ENCODE results near the gene NIPA2.

NIPA2 gene

DNA sequence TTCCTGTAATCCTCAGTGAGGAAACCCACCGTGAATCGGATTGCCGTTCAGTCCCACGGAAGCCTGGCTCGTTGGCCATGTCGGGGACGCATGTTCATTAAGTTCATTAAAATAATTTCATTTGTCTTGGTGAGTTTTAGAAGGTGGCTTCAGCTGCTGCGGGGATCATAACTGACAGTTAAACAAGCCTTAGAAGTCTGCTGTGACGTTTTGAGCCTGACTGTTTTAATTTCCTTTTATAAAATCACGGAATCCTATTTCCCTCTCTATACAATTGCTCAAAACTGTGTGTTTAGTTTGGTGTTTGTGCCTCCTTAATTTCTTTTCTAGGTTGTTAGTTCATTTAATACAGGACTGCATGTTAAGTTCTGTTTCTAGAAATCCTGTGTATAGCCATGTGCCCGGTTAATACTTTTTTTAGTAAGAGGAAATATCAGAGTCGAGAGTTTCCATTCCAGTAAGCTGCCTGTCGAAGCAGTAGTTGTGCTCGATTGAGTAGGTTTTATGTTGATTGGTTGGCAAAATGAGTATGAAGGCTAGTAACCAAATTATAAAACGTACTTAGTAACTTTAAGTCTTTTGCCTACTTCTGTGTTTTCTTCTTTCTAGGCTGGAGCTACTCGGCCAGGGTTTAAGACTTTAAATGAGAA lies 705 bp downstream of the NIPA2 start:
- DNase-seq: no peak

GRCh38 chr15:22844421-22845288 lies 6.2 kb downstream of the NIPA2 start:
- no peak for DNase-seq

DNA sequence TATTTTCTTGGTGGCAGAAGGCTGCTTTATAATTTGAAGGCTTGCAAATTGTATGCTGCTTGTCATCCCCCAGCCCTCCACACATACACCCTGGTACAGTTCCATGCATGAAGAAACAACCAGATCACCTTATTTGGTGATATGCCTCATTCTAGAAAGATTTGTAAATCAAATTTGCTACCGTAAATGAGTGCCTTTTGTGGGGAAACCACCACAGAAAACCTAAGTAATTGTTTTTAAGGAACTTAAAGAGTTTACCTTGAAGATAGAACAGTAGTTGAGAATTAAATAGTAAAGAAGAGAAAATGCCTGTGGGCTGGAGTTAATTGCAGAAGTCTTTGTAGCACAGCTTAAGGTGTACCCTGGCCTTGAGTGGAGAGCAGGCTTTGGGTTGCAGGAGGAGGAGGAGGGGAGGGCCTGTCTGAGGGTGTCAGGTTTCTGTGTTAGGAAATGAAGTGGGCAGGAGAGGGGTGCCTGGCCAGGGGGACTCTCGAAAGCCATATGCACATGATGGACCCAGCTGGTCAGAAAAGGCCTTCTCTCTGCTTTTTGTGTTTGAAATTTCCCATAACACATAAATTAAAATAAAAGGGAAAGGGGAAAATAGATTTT lies 6.9 kb downstream of the NIPA2 start:
- DNase-seq: peak; percentile 15

DNA sequence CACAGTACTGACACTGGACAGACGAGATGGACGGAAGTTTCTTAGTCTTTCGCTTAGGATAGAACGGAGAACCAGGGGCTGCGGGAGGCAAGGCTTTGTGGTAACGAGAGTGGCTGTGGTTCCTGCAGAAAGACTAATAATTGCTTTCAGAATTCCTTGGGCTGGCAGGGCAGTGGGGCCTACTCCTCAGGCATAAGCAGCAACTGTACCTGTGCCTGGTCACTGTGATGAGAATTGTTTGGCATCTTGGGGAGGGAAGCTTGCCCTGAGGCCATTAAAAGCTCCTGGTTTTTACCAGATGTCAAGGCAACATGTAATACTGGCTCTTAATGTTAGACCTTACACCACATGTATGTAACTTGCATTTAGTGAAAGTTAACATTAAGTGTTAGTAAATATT lies 7.6 kb downstream of the NIPA2 start:
- no peak for DNase-seq

DNA sequence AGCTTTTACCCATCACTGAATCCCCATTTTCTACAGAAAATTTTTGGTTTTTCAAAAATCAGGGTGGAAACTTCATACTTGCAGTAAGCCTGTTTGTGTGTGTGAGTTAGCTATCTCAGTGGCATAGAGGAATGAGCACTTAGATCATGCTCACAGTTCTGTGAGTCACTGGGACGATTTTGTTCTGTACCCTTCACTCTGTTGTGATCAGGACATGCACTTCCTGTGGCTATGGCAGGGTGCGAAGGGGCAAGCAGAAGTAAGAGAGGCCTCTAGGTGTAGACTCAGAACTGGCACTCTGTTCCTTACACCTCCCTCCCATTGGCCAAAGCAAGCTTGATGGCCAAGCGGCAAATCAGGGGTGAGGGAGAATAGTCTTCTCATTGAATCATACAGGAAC lies 11.6 kb downstream of the NIPA2 start:
- DNase-seq: no peak

- DNase-seq: no peak
Measured at GRCh38 chr15:22851513-22851912, 13.0 kb downstream of the NIPA2 start.

DNA sequence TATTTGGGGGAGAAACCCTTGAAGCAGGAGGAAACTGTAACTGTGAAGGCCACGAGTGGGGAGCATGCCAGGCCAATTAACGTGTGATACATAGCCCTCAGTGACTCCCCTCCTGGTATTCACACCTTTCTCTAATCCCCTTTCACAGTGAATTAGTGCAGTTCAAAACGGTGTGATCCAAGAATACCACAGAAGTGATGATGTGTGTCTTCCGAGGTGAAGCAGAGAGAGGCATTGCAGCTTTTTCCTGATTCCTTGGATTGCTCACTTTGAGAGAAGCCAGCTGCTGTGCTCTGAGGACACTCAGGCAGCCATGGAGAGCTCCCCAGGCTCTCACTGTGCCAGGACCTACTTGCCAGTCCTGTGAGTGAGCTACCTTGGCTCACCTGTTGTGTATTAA lies 17.3 kb downstream of the NIPA2 start:
- no peak for DNase-seq

- DNase-seq: no peak
Measured at GRCh38 chr15:22856659-22857058, 18.2 kb downstream of the NIPA2 start.

GRCh38 chr15:22861161-22861560 lies 22.7 kb downstream of the NIPA2 start:
- no peak for DNase-seq

- DNase-seq: no peak
Measured at GRCh38 chr15:22863356-22863755, 24.9 kb downstream of the NIPA2 start.

DNA sequence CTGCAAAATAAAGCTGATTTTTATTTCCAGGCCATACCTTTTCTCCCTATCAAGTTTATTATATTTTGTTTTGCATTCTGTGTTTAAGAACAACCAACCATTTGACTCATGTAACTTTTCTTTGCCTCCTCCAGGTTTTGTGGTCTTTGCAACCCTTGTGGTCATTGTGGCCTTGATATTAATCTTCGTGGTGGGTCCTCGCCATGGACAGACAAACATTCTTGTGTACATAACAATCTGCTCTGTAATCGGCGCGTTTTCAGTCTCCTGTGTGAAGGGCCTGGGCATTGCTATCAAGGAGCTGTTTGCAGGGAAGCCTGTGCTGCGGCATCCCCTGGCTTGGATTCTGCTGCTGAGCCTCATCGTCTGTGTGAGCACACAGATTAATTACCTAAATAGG lies 27.6 kb downstream of the NIPA2 start:
- DNase-seq: peak; percentile 9

- DNase-seq: no peak
Measured at GRCh38 chr15:22867886-22868285, 29.4 kb downstream of the NIPA2 start.

- DNase-seq: no peak
Measured at GRCh38 chr15:22868495-22868894, 30.0 kb downstream of the NIPA2 start.

GRCh38 chr15:22868928-22869327 lies 30.5 kb downstream of the NIPA2 start:
- no peak for DNase-seq

GRCh38 chr15:22869856-22870255 lies 31.4 kb downstream of the NIPA2 start:
- DNase-seq: no peak

GRCh38 chr15:22870865-22871264 lies 32.4 kb downstream of the NIPA2 start:
- DNase-seq: no peak

DNA sequence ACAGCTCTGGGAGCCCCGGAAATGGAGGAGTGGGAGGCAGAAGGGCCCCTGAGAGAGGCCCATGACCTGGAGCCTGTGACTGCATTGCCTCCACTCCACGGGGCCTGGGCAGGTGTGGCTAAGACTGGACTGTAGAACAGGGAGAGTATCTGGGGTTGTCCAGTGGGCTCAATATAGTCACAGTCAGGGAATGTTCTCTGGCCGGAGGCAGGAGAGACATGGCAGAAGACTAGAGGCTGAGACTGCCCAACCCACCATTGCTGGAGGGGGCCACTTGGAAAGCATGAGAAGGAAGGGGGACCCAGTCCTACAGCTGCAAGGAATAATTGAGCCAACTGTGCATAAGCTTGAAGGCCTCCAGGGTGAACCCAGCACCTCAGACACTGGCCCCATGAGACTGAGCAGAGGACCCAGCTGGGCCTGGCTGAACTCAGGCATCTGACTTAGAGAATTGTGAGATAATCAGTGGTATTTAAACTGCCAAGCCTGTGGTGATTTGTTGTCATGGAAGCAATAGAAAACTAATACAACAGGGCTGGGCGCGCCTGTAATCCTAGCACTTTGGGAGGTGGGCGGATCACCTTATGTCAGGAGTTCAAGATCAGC lies 33.1 kb downstream of the NIPA2 start:
- DNase-seq: no peak

DNA sequence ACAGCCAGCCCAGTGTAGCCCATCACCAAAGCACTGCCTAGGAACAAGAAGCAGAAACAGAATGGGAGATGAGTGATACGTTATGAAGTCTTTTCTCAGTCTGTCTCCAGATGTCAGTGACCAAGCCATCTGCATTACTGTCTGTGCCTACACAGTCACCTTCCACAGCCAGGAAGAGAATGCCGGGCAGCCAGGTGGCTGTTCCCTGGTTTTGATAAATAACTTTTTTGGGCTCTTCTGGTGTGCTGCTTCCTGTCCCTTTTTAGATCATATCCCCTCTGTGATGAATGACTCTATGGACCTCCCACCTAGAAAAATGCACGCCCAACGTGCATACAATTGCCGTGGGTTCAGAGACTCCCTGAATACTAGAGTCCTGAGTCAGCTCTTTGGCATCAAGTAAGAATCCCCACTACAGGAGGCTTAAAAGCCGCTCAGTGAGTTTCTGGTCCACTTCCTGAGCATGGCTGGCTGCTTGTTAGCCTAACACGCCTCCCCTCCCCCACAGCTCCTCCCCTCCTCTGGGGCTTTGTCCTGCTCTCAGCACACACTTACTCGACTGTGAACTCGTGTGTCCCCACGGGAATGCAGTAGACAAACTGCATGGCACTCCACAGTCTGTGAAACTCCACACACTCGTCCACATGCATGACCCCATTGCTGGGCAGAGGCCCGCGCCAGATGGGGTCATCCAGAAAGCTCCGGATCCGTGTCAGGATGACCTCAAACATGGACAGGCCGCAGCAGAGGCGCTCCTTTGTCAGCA lies 34.7 kb downstream of the NIPA2 start:
- DNase-seq: peak; percentile 97

- no peak for DNase-seq
Measured at GRCh38 chr15:22873841-22874240, 35.4 kb downstream of the NIPA2 start.

DNA sequence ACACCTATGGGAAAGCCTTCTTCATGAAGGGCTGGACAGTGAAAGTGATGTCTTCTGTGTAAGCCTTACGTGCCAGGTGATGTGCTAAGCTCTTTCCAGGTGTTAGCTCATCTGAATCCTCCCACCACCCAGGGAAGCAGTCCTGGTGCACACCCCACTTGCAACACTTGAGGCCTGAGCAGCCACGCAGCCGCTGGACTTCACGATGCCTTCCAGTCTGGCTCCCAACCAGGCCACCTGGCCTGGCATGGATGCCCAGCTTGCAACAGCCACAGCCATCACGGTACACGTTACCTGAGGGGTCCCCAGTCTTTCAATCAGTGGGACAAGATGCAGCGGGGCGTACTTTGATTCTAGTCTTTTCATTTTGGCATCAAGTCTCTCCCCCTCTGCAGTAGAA lies 35.8 kb downstream of the NIPA2 start:
- DNase-seq: no peak

GRCh38 chr15:22874966-22875365 lies 36.5 kb downstream of the NIPA2 start:
- no peak for DNase-seq

DNA sequence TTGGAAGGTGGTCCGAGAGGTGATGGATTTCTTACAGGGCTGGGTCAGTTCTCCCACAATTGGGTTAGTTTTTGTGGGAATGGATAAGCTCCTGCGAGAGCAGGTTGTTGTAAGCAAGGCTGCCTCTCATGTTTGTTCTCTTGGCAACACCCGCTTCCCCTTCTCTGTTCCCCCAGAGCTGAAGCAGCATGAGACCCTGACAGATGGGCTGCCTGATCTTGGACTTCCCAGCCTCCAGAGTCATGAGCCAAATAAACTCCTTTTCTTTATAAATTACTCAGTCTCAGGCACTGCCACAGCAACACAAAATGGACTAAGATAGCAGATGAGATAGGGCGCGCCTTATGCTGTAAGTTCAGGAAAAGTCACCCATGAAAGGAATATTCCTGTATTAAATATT lies 38.7 kb downstream of the NIPA2 start:
- no peak for DNase-seq

DNA sequence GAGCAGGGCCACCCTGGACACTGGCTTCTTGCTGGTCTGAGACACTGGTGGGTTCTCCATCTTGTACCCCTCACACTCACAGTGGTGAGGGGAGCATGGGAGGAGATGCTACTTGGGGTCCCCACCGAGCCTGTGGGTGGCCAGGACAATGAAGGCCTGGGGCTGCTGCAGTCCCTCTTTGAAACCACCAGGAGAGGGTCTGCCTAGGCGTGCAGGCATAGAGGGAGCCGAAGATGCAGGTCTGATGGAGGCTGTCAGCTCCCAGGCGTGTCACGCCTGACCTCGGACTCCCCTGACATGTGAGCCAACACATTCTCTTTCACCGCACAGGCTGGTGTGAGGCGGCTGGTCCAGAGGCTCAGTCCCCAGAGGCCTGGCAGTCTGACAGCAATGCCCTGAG lies 39.1 kb downstream of the NIPA2 start:
- DNase-seq: no peak
